ENCODE measurements around the gene LRG1.

LRG1 gene

DNA sequence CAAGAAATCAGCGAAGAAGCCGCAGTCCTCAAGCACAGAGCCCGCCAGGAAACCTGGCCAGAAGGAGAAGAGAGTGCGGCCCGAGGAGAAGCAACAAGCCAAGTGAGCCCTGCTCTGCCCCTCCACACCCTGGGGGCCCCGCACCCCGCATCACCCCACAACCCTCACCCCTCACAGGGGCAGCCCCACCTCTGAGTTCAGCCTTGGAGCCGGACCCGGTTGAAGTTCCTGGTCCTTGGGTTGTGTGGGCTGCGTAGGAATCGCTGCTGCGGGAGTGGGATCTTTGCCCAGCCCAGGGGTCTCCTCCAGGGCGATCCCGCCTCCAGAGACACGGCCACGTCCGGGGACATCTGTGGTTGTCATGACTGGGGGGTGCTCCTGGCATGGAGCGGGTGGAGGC, 43.5 kb downstream of the LRG1 start:
- no peak for DNase-seq (ENCODE audit: low read depth in 2 of 3, low spot score in 2 of 3)

DNA sequence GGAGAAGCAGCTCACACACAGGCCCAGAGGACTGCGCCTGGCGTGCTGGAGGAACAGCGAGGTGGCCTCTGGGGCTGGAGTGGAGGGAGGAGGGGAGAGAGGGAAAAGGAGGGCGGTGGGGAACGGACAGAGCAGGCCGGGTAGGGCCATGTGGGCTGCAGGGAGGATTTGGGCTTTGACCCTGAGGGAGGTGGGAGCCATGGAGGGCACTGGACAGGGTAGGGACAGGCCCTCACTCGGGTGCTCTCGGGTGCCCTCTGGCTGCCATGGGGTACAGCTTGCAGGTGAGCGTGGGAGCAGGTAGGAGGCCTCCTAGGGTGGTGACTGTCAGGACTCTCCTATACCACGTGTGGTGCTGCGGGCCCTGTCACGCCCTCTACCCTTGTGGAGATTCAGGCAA, 44.4 kb downstream of the LRG1 start:
- no peak for DNase-seq (ENCODE audit: low read depth in 2 of 3, low spot score in 2 of 3)

DNA sequence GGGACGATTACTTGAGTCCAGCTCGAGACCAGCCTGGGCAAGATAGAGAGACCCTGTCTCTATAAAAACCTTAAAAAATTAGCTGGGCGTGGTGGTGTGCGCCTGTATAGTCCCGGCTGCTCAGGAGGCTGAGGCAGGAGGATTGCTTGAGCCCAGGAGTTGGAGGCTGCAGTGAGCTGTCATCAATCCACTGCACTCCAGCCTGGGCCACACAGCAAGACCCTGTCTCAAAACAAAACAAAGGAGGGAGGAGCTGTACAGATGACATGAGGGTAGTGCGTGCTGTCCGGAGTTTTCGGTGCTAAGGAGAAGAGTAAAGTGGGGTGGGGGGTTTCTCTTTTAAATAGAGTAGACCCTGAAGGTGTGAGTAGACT, 45.2 kb downstream of the LRG1 start:
- DNase-seq (ENCODE audit: low read depth in 2 of 3, low spot score in 2 of 3), result no peak

DNA sequence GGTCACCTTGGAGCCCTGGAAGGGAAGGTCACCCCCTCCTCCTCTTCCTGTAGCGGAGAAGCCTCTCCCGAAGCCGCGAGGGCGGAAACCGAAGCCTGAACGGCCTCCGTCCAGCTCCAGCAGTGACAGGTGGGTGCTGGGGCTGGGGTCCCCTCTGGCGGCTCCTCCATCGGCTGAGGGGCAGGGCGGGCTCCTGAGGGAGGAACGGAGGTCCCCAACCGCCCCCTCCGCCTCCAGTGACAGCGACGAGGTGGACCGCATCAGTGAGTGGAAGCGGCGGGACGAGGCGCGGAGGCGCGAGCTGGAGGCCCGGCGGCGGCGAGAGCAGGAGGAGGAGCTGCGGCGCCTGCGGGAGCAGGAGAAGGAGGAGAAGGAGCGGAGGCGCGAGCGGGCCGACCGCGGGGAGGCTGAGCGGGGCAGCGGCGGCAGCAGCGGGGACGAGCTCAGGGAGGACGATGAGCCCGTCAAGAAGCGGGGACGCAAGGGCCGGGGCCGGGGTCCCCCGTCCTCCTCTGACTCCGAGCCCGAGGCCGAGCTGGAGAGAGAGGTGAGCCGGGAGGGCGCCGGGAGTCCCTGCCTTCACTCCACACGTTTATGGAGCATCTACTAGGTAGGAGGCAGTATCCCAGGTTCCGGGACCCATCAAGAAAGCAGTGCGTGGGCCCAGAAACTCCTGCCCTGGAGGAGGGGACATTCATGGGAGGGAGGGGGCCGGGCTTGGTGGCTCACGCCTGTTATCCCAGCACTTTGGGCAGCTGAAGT, 45.7 kb downstream of the LRG1 start:
- DNase-seq (ENCODE audit: low read depth in 2 of 3, low spot score in 2 of 3), result no peak

DNA sequence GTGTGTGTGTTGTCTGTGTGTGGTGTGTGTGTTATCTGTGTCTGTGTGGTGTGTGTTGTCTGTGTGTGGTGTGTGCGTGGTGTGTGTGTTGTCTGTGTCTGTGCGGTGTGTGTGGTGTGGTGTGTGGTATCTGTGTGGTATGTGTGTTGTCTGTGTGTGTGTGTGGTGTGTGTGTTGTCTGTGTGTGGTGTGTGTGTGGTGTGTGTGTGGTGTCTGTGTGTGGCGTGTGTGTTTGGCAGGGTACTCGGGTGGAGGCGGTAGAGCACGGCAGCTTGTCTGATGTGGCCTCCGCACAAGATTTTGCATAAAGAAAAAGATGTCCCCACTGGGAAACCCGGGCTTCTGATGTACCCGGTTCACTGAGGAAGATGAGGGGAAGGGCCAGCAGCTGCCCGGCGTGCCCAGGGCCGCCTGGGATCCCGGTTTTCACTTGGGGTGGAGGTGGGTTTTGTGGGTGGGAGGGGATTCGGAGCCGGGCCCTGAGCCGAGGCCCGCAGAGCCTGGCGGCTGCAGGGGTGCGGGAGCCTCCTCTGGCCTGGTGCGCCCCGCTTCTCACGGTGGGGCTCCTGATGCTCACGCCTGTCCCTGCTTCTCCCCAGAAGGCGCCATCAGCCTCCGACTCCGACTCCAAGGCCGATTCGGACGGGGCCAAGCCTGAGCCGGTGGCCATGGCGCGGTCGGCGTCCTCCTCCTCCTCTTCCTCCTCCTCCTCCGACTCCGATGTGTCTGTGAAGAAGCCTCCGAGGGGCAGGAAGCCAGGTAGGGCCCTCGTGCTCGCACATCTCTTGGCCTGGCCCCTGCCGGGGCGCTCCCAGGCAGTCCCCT, 46.5 kb downstream of the LRG1 start:
- no peak for DNase-seq (ENCODE audit: low read depth in 2 of 3, low spot score in 2 of 3)

DNA sequence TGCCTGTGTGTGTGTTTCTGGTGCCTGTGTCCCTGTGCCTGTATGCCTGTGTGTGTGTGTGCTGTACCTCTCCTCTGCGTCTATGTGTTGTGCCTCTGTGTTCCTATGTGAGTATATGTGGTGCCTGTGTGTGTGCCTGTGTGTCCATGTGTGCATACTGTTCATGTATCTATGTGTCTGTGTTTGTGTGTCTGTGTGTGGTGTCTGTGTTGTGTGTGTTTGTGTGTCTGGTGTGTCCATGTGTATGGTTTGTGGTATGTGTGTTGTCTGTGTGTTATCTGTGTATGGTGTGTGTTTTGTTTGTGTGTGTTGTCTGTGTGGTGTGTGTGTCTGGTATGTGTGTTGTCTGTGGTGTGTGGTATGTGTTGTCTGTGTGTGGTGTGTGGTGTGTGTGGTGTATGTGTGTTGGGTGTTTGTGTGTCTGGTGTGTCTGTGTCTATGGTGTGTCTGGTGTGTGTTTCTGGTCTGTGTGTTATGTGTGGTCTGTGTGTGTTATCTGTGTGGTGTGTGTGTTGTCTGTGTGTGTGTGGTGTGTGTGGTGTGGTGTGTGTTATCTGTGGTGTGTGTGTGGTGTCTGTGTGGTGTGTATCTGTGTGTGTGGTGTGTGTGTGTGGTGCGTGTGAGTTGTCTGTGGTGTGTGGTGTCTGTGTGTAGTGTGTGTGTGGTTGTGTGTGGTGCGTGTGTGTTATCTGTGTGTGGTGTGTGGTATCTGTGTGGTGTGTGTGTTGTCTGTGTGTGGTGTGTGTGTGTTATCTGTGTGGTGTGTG, 47.3 kb downstream of the LRG1 start:
- no peak for DNase-seq (ENCODE audit: low read depth in 2 of 3, low spot score in 2 of 3)

DNA sequence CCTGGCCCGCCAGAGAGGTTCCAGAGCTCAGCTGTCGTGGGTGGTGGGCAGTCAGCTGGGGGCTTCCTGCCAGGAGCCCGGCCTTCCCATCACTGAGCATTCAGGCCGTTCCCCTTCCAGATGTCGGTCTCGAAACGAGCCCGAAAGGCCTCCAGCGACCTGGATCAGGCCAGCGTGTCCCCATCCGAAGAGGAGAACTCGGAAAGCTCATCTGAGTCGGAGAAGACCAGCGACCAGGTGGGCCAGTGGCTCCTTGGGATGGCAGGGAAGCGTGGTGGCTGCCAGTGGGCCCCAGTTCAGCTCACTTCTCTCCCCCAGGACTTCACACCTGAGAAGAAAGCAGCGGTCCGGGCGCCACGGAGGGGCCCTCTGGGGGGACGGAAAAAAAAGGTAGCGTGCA, 48.4 kb downstream of the LRG1 start:
- no peak for DNase-seq (ENCODE audit: low read depth in 2 of 3, low spot score in 2 of 3)

DNA sequence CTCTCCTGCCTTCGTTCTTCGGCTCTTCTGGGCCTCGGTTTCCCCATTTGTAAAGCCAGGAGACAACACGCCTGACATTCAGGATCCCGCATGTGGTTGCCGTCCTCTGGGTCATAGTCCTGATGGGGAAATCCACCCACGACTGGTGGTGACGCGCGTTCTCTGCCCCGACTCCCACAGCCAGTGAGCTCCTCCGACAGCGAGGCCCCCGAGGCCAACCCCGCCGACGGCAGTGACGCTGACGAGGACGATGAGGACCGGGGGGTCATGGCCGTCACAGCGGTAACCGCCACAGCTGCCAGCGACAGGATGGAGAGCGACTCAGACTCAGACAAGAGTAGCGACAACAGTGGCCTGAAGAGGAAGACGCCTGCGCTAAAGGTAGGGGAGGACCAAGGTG, 51.3 kb downstream of the LRG1 start:
- DNase-seq (ENCODE audit: low read depth in 2 of 3, low spot score in 2 of 3), result no peak

DNA sequence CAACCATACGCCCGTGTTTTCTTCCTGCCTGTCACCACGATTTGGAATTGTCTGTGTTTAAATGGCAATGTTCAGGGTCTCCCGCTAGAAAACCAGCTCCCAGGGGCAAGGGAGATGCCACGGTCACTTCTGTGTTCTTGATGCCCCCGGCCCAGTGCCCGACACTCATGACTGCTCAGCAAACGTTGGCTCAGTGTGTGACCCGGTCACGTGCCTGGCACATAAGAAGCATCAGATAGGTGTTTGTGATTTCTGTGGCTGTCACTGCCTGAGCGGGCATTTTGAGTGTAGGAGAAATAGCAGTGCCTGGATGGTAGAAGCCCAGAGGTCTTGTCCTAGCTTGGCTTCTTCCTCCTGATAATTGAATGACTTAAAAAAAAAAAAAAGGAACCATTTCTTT, 52.3 kb downstream of the LRG1 start:
- DNase-seq (ENCODE audit: low read depth in 2 of 3, low spot score in 2 of 3), result no peak
